Measurements from ENCODE around the gene CDH3. TPM values are rescaled to one million over a fixed set of nuclear protein-coding genes. Genes with fewer than 3 reads are reported as not detected.

CDH3 gene
- total and polyA plus RNA-seq, 2 of the 13 experiments (the other 11 are each of a cell fraction or from before 2014, with no cell fraction given): 0.11 TPM; not detected in 1

GRCh38 chr16:68685685-68686478 lies 40.8 kb downstream of the CDH3 start (continued):
- no peak for TF ChIP-seq KIAA2018 (CRISPR knock-in tag; IDR thresholded peaks at IDR 0.05; ENCODE audit: borderline replicate concordance)

- no peaks in the 10 kb centered on the region for H4K20me1 ChIP-seq (ENCODE audit: insufficient read depth, low read length)
- ATAC-seq (no peak), FAIRE-seq (no peak), DNase-seq (ENCODE audit: low spot score) (no peak)
- intact Hi-C loops (cut with micrococcal nuclease; ENCODE audit: unreplicated experiment): no loop called here
- H2AFZ ChIP-seq (ENCODE audit: low read length): no peak overlapping the region
- H3K4me1 ChIP-seq (ENCODE audit: insufficient read depth, low read length): no peaks in the 10 kb centered on the region
- WGBS (ENCODE audit: low lambda C conversion rate): 58% methylated on average over 5 of the region's 5 CpGs
- no peaks in the 10 kb centered on the region for H3K79me2 ChIP-seq (ENCODE audit: insufficient read depth, low read length)
- H3K4me3 ChIP-seq (replicated peaks in 1 of 3; ENCODE audit: insufficient read depth in 1 of 3, low read depth in 2 of 3, low read length in 3 of 3): no peak overlapping the region
- no peaks in the 10 kb centered on the region for H3K9me3 ChIP-seq (ENCODE audit: low read length)
- no peaks in the 10 kb centered on the region for H3K36me3 ChIP-seq (replicated peaks in 1 of 2; ENCODE audit: control insufficient read depth in 1 of 2, insufficient read depth in 2 of 2, low read length in 2 of 2)
- in situ Hi-C loops (cut with HindIII; ENCODE audit: extremely low pct_ligation_motif_present, low pct_unique_long_range_greater_than_20kb): no loop called here
- POLR2A ChIA-PET: no interaction called here
- H3K9ac ChIP-seq (ENCODE audit: insufficient read depth, low read depth, low read length): no peak overlapping the region
- CTCF ChIA-PET (ENCODE audit: low intra/inter-chr PET ratio, low total read pairs): no interaction called here
- no peak overlapping the region for H3K27ac ChIP-seq (ENCODE audit: extremely low read length, insufficient read depth, low read length)
- H3K27me3 ChIP-seq (ENCODE audit: control insufficient read depth in 1 of 2, insufficient read depth in 2 of 2, low read length in 2 of 2): no peaks in the 10 kb centered on the region; a peak in 2 of 5 replicates
- TF ChIP-seq CREB1 (IDR thresholded peaks at IDR 0.05) (peak; percentile 81), CREB1 (CRISPR knock-in tag; IDR thresholded peaks at IDR 0.05) (no peak), PAXIP1 (CRISPR knock-in tag; conservative IDR thresholded peaks at IDR 0.05) (no peak), REL (CRISPR knock-in tag; conservative IDR thresholded peaks at IDR 0.05) (0 out of 2 replicates have a peak, but pooled peaks have one; percentile 41), TEAD2 (CRISPR knock-in tag; IDR thresholded peaks at IDR 0.05) (no peak), ZNF770 (CRISPR knock-in tag; IDR thresholded peaks at IDR 0.05) (no peak), NPAS2 (CRISPR knock-in tag; IDR thresholded peaks at IDR 0.05; ENCODE audit: borderline replicate concordance) (no peak)
- H3K4me2 ChIP-seq (ENCODE audit: low read depth, low read length): no peak overlapping the region
- BruUV-seq (replicated peaks): no TSS peak
These were observed 41.8 kb downstream of the CDH3 start for GRCh38 chr16:68686905-68687304.
